ENCODE results near the gene RAB3GAP1.
"Not testable (repeated sequence)": the region's sequence is repeated elsewhere in the genome, so short reads cannot be mapped to it uniquely, and the experiment has no call there.

GRCh38 chr2:135105513-135106316 is 53.6 kb downstream of the RAB3GAP1 start:
- TF ChIP-seq MAFK (IDR thresholded peaks at IDR 0.05; ENCODE audit: low read depth, low read length); CTCF (conservative IDR thresholded peaks at IDR 0.05; ENCODE audit: low read depth, low read length); NFE2L2 (IDR thresholded peaks at IDR 0.05; ENCODE audit: low read depth, low read length); POLR2A (IDR thresholded peaks at IDR 0.05; ENCODE audit: low read depth, low read length); CHD1 (IDR thresholded peaks at IDR 0.05; ENCODE audit: low read depth, low read length); ELK1 (IDR thresholded peaks at IDR 0.05; ENCODE audit: borderline replicate concordance, low read depth, low read length); USF2 (IDR thresholded peaks at IDR 0.05; ENCODE audit: low read depth, low read length); RCOR1 (IDR thresholded peaks at IDR 0.05; ENCODE audit: insufficient replicate concordance, low read length); RAD21 (IDR thresholded peaks at IDR 0.05; ENCODE audit: low read length); SMC3 (IDR thresholded peaks at IDR 0.05; ENCODE audit: low read depth, low read length): not testable (repeated sequence)
